ENCODE results near the gene C1S.

Gene C1S

DNA sequence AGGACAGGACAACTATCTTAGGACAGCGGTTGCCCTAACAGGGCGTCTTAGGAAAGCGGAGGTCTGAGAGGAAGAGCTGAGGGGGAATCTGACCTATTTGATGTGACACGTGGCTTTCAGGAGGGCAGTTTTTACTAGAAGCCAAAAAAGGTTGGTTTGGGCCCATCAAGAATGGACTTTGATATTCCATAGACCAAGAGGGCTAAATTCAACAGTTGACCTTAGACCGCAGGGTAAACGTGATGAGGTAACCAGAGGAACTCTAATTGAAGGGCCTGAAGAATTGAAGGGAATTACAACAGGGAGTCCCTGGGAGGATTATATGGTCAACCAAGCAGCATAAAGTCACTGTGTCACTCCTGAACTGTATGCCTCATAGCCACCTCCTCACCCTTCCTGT, 11.5 kb downstream of the C1S start:
- ChIA-PET POLR2A (no interaction called here), CTCF (interaction anchor here (0.6 to 1.4 kb wide), 4 partner anchors 14 to 38 kb away, joined by 3 read pairs; no protein-coding TSS in a partner anchor)
- Histone ChIP-seq H3K4me3 (ENCODE audit: control insufficient read depth in 1 of 7, extremely low read depth in 1 of 7, insufficient read depth in 4 of 7, low read depth in 2 of 7, low read length in 6 of 7) (no peak overlapping the region), H3K36me3 (ENCODE audit: control insufficient read depth in 4 of 4, insufficient read depth in 4 of 4, low read length in 3 of 4) (no peaks in the 10 kb centered on the region), H3K27ac (ENCODE audit: insufficient read depth in 1 of 2, low read depth in 1 of 2, low read length in 2 of 2, poor library complexity in 1 of 2, severe bottlenecking in 2 of 2) (no peak overlapping the region), H3K27me3 (replicated peaks in 2 of 5; ENCODE audit: control insufficient read depth in 4 of 5, insufficient read depth in 5 of 5, low read length in 4 of 5) (no peaks in the 10 kb centered on the region), H3K4me1 (ENCODE audit: control extremely low read depth in 1 of 4, control insufficient read depth in 4 of 4, insufficient read depth in 4 of 4, low read length in 3 of 4) (peaks cover 4 to 39% (median 31%) of the 10 kb centered on the region in 4 experiments), H3K9me3 (ENCODE audit: control extremely low read depth in 1 of 5, control insufficient read depth in 4 of 5, insufficient read depth in 2 of 5, low read depth in 1 of 5, low read length in 4 of 5) (no peaks in the 10 kb centered on the region)
- no peak for DNase-seq
- WGBS (ENCODE audit: insufficient coverage): 96% methylated on average over 6 of the region's 6 CpGs

DNA sequence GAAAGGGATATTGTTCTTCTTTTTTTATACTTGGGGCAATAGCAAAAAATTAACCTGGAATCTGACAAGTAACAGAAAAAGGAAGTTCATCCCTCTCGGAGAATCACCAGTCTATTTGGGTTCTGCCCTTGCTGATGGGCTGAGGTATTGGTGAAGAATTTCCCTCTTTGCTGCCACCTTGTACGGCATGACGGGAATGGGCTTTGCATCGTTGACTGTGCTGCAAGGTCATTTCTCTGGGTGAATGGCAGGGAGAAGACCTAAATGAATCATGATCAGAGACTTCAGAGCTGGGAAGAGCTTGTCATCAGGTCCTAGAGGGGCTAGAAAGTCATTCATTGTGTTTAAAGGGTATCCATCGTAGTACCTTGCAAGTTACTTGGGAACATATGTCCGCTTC, 12.0 kb downstream of the C1S start:
- Histone ChIP-seq H3K4me1 (ENCODE audit: control extremely low read depth in 1 of 4, control insufficient read depth in 4 of 4, insufficient read depth in 4 of 4, low read length in 3 of 4) (peaks cover 4 to 39% (median 31%) of the 10 kb centered on the region in 4 experiments), H3K27me3 (replicated peaks in 2 of 5; ENCODE audit: control insufficient read depth in 4 of 5, insufficient read depth in 5 of 5, low read length in 4 of 5) (no peaks in the 10 kb centered on the region), H3K9me3 (ENCODE audit: control extremely low read depth in 1 of 5, control insufficient read depth in 4 of 5, insufficient read depth in 2 of 5, low read depth in 1 of 5, low read length in 4 of 5) (no peaks in the 10 kb centered on the region), H3K27ac (ENCODE audit: insufficient read depth in 1 of 2, low read depth in 1 of 2, low read length in 2 of 2, poor library complexity in 1 of 2, severe bottlenecking in 2 of 2) (no peak overlapping the region), H3K36me3 (ENCODE audit: control insufficient read depth in 4 of 4, insufficient read depth in 4 of 4, low read length in 3 of 4) (no peaks in the 10 kb centered on the region), H3K4me3 (ENCODE audit: control insufficient read depth in 1 of 7, extremely low read depth in 1 of 7, insufficient read depth in 4 of 7, low read depth in 2 of 7, low read length in 6 of 7) (no peak overlapping the region)
- 93% methylated on average over 3 of the region's 6 CpGs for WGBS (ENCODE audit: insufficient coverage)
- no peak for DNase-seq
- POLR2A ChIA-PET: interaction anchor here (0.6 kb wide), 1 partner anchor 38 kb away, joined by 3 read pairs; no protein-coding TSS in a partner anchor
- CTCF ChIA-PET: interaction anchor here (1.1 to 1.3 kb wide), 4 partner anchors 15 to 39 kb away, joined by 3 read pairs; no protein-coding TSS in a partner anchor

DNA sequence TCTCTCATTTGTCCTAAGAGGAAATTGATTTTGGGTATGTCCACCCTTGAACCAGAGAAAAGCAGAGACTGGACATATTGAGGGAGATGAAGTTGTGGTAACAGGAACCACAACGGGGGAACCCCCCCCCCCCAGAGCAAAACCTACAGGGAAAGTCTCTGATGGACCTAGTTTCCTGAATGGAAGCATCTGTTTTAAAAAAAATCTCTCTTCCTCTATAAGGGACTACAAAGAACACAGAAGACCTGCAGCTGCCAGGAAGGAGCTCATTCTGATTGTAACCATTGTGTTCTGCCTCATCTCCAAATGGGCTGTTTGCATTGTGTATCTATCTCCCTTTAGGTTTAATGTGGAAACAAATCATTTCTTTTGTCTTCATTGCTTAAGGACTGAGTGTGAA, 13.4 kb downstream of the C1S start:
- H3K4me3 ChIP-seq (ENCODE audit: control insufficient read depth in 1 of 7, extremely low read depth in 1 of 7, insufficient read depth in 4 of 7, low read depth in 2 of 7, low read length in 6 of 7): no peak overlapping the region
- no peak overlapping the region for H3K27ac ChIP-seq (ENCODE audit: insufficient read depth in 1 of 2, low read depth in 1 of 2, low read length in 2 of 2, poor library complexity in 1 of 2, severe bottlenecking in 2 of 2)
- CTCF ChIA-PET: interaction anchor here (0.5 to 1.5 kb wide), 8 partner anchors 9 to 50 kb away, joined by 3 to 6 read pairs (median 3); partner anchors contain the start of gene C1S
- no peaks in the 10 kb centered on the region for H3K9me3 ChIP-seq (ENCODE audit: control extremely low read depth in 1 of 5, control insufficient read depth in 4 of 5, insufficient read depth in 2 of 5, low read depth in 1 of 5, low read length in 4 of 5)
- no peaks in the 10 kb centered on the region for H3K27me3 ChIP-seq (replicated peaks in 2 of 5; ENCODE audit: control insufficient read depth in 4 of 5, insufficient read depth in 5 of 5, low read length in 4 of 5)
- no CpG with 5 or more reads among the region's 1 CpG for WGBS (ENCODE audit: insufficient coverage)
- DNase-seq: peak in 2 of 3 donors; percentile 58 to 67
- no peaks in the 10 kb centered on the region for H3K36me3 ChIP-seq (ENCODE audit: control insufficient read depth in 4 of 4, insufficient read depth in 4 of 4, low read length in 3 of 4)
- H3K4me1 ChIP-seq (ENCODE audit: control extremely low read depth in 1 of 4, control insufficient read depth in 4 of 4, insufficient read depth in 4 of 4, low read length in 3 of 4): peaks cover 4 to 27% (median 21%) of the 10 kb centered on the region in 4 experiments
- POLR2A ChIA-PET: no interaction called here

DNA sequence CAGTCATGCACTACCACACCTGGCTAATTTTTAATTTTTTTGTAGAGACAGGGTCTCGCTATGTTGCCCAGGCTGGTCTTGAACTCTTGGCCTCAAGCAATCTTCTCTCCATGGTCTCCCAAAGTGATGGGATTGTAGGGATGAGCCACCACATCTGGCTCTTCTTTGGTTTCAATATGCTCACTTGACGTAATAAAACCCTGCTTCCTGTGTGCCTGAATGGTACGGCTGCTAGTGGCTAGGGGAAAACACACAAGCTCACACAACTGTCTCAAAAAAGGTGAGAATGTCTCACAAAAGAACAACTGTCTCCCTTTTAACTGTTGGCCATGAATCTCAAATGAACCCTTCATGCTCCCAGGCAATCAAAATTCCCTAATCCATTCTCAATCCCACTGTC, 15.0 kb downstream of the C1S start:
- peaks cover 3 to 15% (median 11%) of the 10 kb centered on the region in 4 experiments for H3K4me1 ChIP-seq (ENCODE audit: control extremely low read depth in 1 of 4, control insufficient read depth in 4 of 4, insufficient read depth in 4 of 4, low read length in 3 of 4)
- ChIA-PET POLR2A (no interaction called here), CTCF (interaction anchor here (0.7 to 1.7 kb wide), 5 partner anchors 16 to 171 kb away, joined by 3 to 4 read pairs (median 3); partner anchors contain the start of genes C1R and LRRC23)
- DNase-seq: no peak
- H3K4me3 ChIP-seq (ENCODE audit: control insufficient read depth in 1 of 7, extremely low read depth in 1 of 7, insufficient read depth in 4 of 7, low read depth in 2 of 7, low read length in 6 of 7): no peak overlapping the region
- no peaks in the 10 kb centered on the region for H3K36me3 ChIP-seq (ENCODE audit: control insufficient read depth in 4 of 4, insufficient read depth in 4 of 4, low read length in 3 of 4)
- WGBS (ENCODE audit: insufficient coverage): 86% methylated on average over 3 of the region's 3 CpGs
- no peak overlapping the region for H3K27ac ChIP-seq (ENCODE audit: insufficient read depth in 1 of 2, low read depth in 1 of 2, low read length in 2 of 2, poor library complexity in 1 of 2, severe bottlenecking in 2 of 2)
- H3K27me3 ChIP-seq (replicated peaks in 2 of 5; ENCODE audit: control insufficient read depth in 4 of 5, insufficient read depth in 5 of 5, low read length in 4 of 5): no peaks in the 10 kb centered on the region
- no peaks in the 10 kb centered on the region for H3K9me3 ChIP-seq (ENCODE audit: control extremely low read depth in 1 of 5, control insufficient read depth in 4 of 5, insufficient read depth in 2 of 5, low read depth in 1 of 5, low read length in 4 of 5)

DNA sequence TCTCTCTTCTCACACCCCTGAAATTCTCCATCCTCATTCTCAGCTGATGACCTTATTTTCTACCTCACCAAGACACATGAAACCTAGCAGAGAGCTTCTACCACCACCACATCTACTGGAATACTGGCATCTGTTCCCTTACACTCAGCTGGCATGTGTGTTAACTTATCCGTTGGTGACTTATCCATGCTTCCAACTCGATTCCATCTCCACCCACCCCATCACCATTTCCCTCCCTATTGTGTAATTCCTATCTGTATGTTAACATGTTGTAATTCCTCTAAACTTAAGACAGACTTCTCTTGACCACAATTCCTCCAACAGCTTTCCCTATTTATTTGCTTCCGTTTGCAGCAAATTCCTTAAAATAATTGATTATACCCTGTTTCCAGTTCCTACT, 15.4 kb downstream of the C1S start:
- no peak overlapping the region for H3K27ac ChIP-seq (ENCODE audit: insufficient read depth in 1 of 2, low read depth in 1 of 2, low read length in 2 of 2, poor library complexity in 1 of 2, severe bottlenecking in 2 of 2)
- H3K27me3 ChIP-seq (replicated peaks in 2 of 5; ENCODE audit: control insufficient read depth in 4 of 5, insufficient read depth in 5 of 5, low read length in 4 of 5): no peaks in the 10 kb centered on the region
- H3K9me3 ChIP-seq (ENCODE audit: control extremely low read depth in 1 of 5, control insufficient read depth in 4 of 5, insufficient read depth in 2 of 5, low read depth in 1 of 5, low read length in 4 of 5): no peaks in the 10 kb centered on the region
- CTCF ChIA-PET: interaction anchor here (0.8 to 1.7 kb wide), 6 partner anchors 15 to 131 kb away, joined by 3 to 4 read pairs (median 3); partner anchors contain the start of gene C1R
- no peak for DNase-seq
- H3K36me3 ChIP-seq (ENCODE audit: control insufficient read depth in 4 of 4, insufficient read depth in 4 of 4, low read length in 3 of 4): no peaks in the 10 kb centered on the region
- peaks cover 3 to 15% (median 11%) of the 10 kb centered on the region in 4 experiments for H3K4me1 ChIP-seq (ENCODE audit: control extremely low read depth in 1 of 4, control insufficient read depth in 4 of 4, insufficient read depth in 4 of 4, low read length in 3 of 4)
- POLR2A ChIA-PET: no interaction called here
- WGBS (ENCODE audit: insufficient coverage): 85% methylated on average over 1 of the region's 3 CpGs
- H3K4me3 ChIP-seq (ENCODE audit: control insufficient read depth in 1 of 7, extremely low read depth in 1 of 7, insufficient read depth in 4 of 7, low read depth in 2 of 7, low read length in 6 of 7): no peak overlapping the region

DNA sequence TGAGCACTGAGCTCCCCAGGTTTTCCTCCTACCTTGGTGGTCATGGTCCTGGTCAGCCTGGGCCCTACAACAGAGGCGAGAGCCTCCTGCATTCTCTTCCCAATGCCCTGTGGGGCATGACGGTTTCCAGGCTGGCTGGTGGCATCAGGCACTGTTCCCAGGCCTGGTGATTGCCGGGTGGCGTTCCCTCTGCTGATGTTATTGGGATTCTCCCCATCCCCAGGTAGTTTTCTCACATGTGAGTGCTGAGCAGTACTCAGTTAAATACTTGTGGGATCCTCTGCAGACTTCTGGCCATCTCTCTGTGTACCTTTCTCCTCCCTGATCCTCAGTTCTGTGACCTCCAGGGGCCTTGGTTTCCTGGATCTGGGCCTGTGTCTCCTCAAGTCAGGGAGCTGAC, 16.0 kb downstream of the C1S start:
- no peaks in the 10 kb centered on the region for H3K36me3 ChIP-seq (ENCODE audit: control insufficient read depth in 4 of 4, insufficient read depth in 4 of 4, low read length in 3 of 4)
- DNase-seq: no peak
- 96% methylated on average over 4 of the region's 4 CpGs for WGBS (ENCODE audit: insufficient coverage)
- ChIA-PET POLR2A (no interaction called here), CTCF (interaction anchor here (1.1 to 2.2 kb wide), 10 partner anchors 8 to 209 kb away, joined by 3 to 9 read pairs (median 3); partner anchors contain the start of genes C1R and TPI1)
- no peaks in the 10 kb centered on the region for H3K9me3 ChIP-seq (ENCODE audit: control extremely low read depth in 1 of 5, control insufficient read depth in 4 of 5, insufficient read depth in 2 of 5, low read depth in 1 of 5, low read length in 4 of 5)
- H3K4me1 ChIP-seq (ENCODE audit: control extremely low read depth in 1 of 4, control insufficient read depth in 4 of 4, insufficient read depth in 4 of 4, low read length in 3 of 4): peaks cover 3 to 15% (median 11%) of the 10 kb centered on the region in 4 experiments
- H3K4me3 ChIP-seq (ENCODE audit: control insufficient read depth in 1 of 7, extremely low read depth in 1 of 7, insufficient read depth in 4 of 7, low read depth in 2 of 7, low read length in 6 of 7): no peak overlapping the region
- no peak overlapping the region for H3K27ac ChIP-seq (ENCODE audit: insufficient read depth in 1 of 2, low read depth in 1 of 2, low read length in 2 of 2, poor library complexity in 1 of 2, severe bottlenecking in 2 of 2)
- no peaks in the 10 kb centered on the region for H3K27me3 ChIP-seq (replicated peaks in 2 of 5; ENCODE audit: control insufficient read depth in 4 of 5, insufficient read depth in 5 of 5, low read length in 4 of 5)

DNA sequence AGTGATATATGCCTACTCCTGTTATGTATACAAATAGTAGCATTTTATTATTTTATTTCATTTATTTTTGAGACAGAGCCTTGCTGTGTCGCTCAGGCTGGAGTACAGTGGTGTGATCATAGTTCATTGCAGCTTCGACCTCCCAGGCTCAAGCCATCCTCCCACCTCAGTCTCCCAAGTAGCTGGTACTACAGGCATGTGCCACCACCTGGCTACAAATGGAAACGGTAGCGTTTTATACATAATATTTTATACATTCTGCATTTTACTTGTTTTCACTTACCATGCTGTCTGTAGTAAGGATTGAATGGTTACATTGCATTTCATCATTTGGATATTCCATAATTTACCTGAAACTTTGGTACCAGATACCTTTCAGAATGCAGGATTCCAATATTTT, 17.6 kb downstream of the C1S start:
- DNase-seq: peak in 2 of 3 donors; percentile 16 to 26
- Histone ChIP-seq H3K27me3 (replicated peaks in 2 of 5; ENCODE audit: control insufficient read depth in 4 of 5, insufficient read depth in 5 of 5, low read length in 4 of 5) (no peaks in the 10 kb centered on the region), H3K36me3 (ENCODE audit: control insufficient read depth in 4 of 4, insufficient read depth in 4 of 4, low read length in 3 of 4) (peaks cover 0 to 2% (median 1%) of the 10 kb centered on the region in 4 experiments), H3K27ac (ENCODE audit: insufficient read depth in 1 of 2, low read depth in 1 of 2, low read length in 2 of 2, poor library complexity in 1 of 2, severe bottlenecking in 2 of 2) (no peak overlapping the region), H3K4me1 (ENCODE audit: control extremely low read depth in 1 of 4, control insufficient read depth in 4 of 4, insufficient read depth in 4 of 4, low read length in 3 of 4) (peaks cover 3 to 15% (median 11%) of the 10 kb centered on the region in 4 experiments), H3K9me3 (ENCODE audit: control extremely low read depth in 1 of 5, control insufficient read depth in 4 of 5, insufficient read depth in 2 of 5, low read depth in 1 of 5, low read length in 4 of 5) (no peaks in the 10 kb centered on the region), H3K4me3 (ENCODE audit: control insufficient read depth in 1 of 7, extremely low read depth in 1 of 7, insufficient read depth in 4 of 7, low read depth in 2 of 7, low read length in 6 of 7) (no peak overlapping the region)
- ChIA-PET CTCF (interaction anchor here (1.0 to 2.2 kb wide), 5 partner anchors 9 to 35 kb away, joined by 3 to 9 read pairs (median 4); no protein-coding TSS in a partner anchor), POLR2A (no interaction called here)
- 67% methylated on average over 1 of the region's 4 CpGs for WGBS (ENCODE audit: insufficient coverage)

Data from common myeloid progenitor, CD34-positive (primary cell).